OCI-LY7 (cell line): ENCODE measurements around the gene FFAR2.

ENCODE experiments used
- EZH2phosphoT487 ChIP-seq: fragments of 200-600 bp; sonication (generic); IDR thresholded peaks from 2 replicates; pipeline ENCODE4 v1.6.1; 2018; ENCODE audit warnings: low read depth, borderline replicate concordance, mild to moderate bottlenecking, mixed run types, antibody characterized with exemption, low read length, moderate library complexity, mixed read lengths
- TF ChIP-seq, protein P1 (sequence below): fragments of 200-600 bp; sonication (generic); conservative IDR thresholded peaks from 2 replicates; pipeline ENCODE4 v1.5.1; 2014; ENCODE audit warnings: mild to moderate bottlenecking, antibody characterized with exemption, low read length, moderate library complexity, mixed read lengths

DNA sequence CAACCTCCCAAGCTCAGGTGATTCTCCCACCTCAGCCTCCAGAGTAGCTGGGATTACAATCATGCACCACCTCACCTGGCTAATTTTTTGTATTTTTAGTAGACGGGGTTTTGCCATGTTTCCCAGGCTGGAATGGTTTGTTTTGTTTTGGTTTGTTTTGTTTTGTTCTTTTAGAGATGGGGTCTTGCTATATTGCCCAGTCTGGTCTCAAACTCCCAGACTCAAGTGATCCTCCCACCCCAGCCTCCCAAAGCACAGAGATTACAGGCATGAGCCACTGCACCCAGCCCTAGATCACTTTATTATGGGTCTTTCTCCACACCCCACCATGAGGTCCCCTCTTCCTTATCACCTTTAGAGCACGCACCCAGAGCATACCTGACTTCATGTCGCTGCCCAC is 50.2 kb downstream of the FFAR2 start:
- TF ChIP-seq, protein P1, sequence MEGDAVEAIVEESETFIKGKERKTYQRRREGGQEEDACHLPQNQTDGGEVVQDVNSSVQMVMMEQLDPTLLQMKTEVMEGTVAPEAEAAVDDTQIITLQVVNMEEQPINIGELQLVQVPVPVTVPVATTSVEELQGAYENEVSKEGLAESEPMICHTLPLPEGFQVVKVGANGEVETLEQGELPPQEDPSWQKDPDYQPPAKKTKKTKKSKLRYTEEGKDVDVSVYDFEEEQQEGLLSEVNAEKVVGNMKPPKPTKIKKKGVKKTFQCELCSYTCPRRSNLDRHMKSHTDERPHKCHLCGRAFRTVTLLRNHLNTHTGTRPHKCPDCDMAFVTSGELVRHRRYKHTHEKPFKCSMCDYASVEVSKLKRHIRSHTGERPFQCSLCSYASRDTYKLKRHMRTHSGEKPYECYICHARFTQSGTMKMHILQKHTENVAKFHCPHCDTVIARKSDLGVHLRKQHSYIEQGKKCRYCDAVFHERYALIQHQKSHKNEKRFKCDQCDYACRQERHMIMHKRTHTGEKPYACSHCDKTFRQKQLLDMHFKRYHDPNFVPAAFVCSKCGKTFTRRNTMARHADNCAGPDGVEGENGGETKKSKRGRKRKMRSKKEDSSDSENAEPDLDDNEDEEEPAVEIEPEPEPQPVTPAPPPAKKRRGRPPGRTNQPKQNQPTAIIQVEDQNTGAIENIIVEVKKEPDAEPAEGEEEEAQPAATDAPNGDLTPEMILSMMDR = no peak
- no peak for TF ChIP-seq EZH2phosphoT487
